Measurements from ENCODE around the gene MYH7. TPM values are rescaled to one million over a fixed set of nuclear protein-coding genes. Genes with fewer than 3 reads are reported as not detected.
"Not testable (repeated sequence)": the region's sequence is repeated elsewhere in the genome, so short reads cannot be mapped to it uniquely, and the experiment has no call there.

MYH7 gene
- total RNA-seq, 1 donor from 2014 or later = not detected

- no peaks in the 10 kb centered on the region for H3K4me1 Mint-ChIP-seq (ENCODE audit: low read depth, unreplicated experiment)
- peaks cover 6% of the 10 kb centered on the region for H3K27me3 Mint-ChIP-seq (ENCODE audit: unreplicated experiment)
- H3K9me3 Mint-ChIP-seq (ENCODE audit: unreplicated experiment) = peaks cover 2% of the 10 kb centered on the region
- H3K4me3 Mint-ChIP-seq (ENCODE audit: unreplicated experiment) = no peak overlapping the region
- H3K27ac Mint-ChIP-seq (ENCODE audit: unreplicated experiment) = no peak overlapping the region
- DNase-seq = no peak
- TF ChIP-seq CTCF (IDR thresholded peaks at IDR 0.05; ENCODE audit: partially characterized antibody, unreplicated experiment) = no peak
- H3K36me3 Mint-ChIP-seq (ENCODE audit: unreplicated experiment) = no peaks in the 10 kb centered on the region
These were observed 13.9 kb downstream of the MYH7 start for GRCh38 chr14:23421594-23421993.

GRCh38 chr14:23419646-23420045 lies 15.8 kb downstream of the MYH7 start:
- not testable (repeated sequence) for H3K9me3 Mint-ChIP-seq (ENCODE audit: unreplicated experiment); H3K4me1 Mint-ChIP-seq (ENCODE audit: low read depth, unreplicated experiment); DNase-seq; H3K36me3 Mint-ChIP-seq (ENCODE audit: unreplicated experiment); H3K27ac Mint-ChIP-seq (ENCODE audit: unreplicated experiment); H3K4me3 Mint-ChIP-seq (ENCODE audit: unreplicated experiment)
- H3K27me3 Mint-ChIP-seq (ENCODE audit: unreplicated experiment) = peaks cover 11% of the 10 kb centered on the region

- Mint-ChIP-seq H3K9me3 (ENCODE audit: unreplicated experiment) (peaks cover 2% of the 10 kb centered on the region), H3K4me3 (ENCODE audit: unreplicated experiment) (no peak overlapping the region), H3K4me1 (ENCODE audit: low read depth, unreplicated experiment) (no peaks in the 10 kb centered on the region), H3K27me3 (ENCODE audit: unreplicated experiment) (peaks cover 9% of the 10 kb centered on the region), H3K36me3 (ENCODE audit: unreplicated experiment) (peaks cover 5% of the 10 kb centered on the region), H3K27ac (ENCODE audit: unreplicated experiment) (no peak overlapping the region)
- DNase-seq = no peak
- TF ChIP-seq CTCF (IDR thresholded peaks at IDR 0.05; ENCODE audit: partially characterized antibody, unreplicated experiment) = no peak
These were observed 17.4 kb downstream of the MYH7 start for GRCh38 chr14:23418021-23418420.

- not testable (repeated sequence) for H3K4me1 Mint-ChIP-seq (ENCODE audit: low read depth, unreplicated experiment); H3K36me3 Mint-ChIP-seq (ENCODE audit: unreplicated experiment); H3K4me3 Mint-ChIP-seq (ENCODE audit: unreplicated experiment); DNase-seq; H3K27me3 Mint-ChIP-seq (ENCODE audit: unreplicated experiment); H3K27ac Mint-ChIP-seq (ENCODE audit: unreplicated experiment); H3K9me3 Mint-ChIP-seq (ENCODE audit: unreplicated experiment)
These were observed 18.2 kb downstream of the MYH7 start for GRCh38 chr14:23417269-23417668.

- TF ChIP-seq CTCF (IDR thresholded peaks at IDR 0.05; ENCODE audit: partially characterized antibody, unreplicated experiment) = no peak
- H3K4me1 Mint-ChIP-seq (ENCODE audit: low read depth, unreplicated experiment) = no peaks in the 10 kb centered on the region
- peaks cover 9% of the 10 kb centered on the region for H3K27me3 Mint-ChIP-seq (ENCODE audit: unreplicated experiment)
- no peak for DNase-seq
- no peak overlapping the region for H3K4me3 Mint-ChIP-seq (ENCODE audit: unreplicated experiment)
- no peak overlapping the region for H3K27ac Mint-ChIP-seq (ENCODE audit: unreplicated experiment)
- H3K36me3 Mint-ChIP-seq (ENCODE audit: unreplicated experiment) = peaks cover 5% of the 10 kb centered on the region
- peaks cover 2% of the 10 kb centered on the region for H3K9me3 Mint-ChIP-seq (ENCODE audit: unreplicated experiment)
These were observed 18.7 kb downstream of the MYH7 start for GRCh38 chr14:23416801-23417200.

GRCh38 chr14:23415821-23416778 lies 19.4 kb downstream of the MYH7 start:
- Mint-ChIP-seq H3K27ac (ENCODE audit: unreplicated experiment) (no peak overlapping the region), H3K4me3 (ENCODE audit: unreplicated experiment) (no peak overlapping the region), H3K4me1 (ENCODE audit: low read depth, unreplicated experiment) (no peaks in the 10 kb centered on the region), H3K27me3 (ENCODE audit: unreplicated experiment) (peaks cover 12% of the 10 kb centered on the region), H3K9me3 (ENCODE audit: unreplicated experiment) (peaks cover 2% of the 10 kb centered on the region), H3K36me3 (ENCODE audit: unreplicated experiment) (peaks cover 5% of the 10 kb centered on the region)
- no peak for TF ChIP-seq CTCF (IDR thresholded peaks at IDR 0.05; ENCODE audit: partially characterized antibody, unreplicated experiment)
- DNase-seq = no peak

All from glutamatergic neuron (in vitro differentiated cells).